OCI-LY7 (cell line): ENCODE results near the gene CTDSPL.

Experiments used
- EZH2phosphoT487 ChIP-seq: fragments of 200-600 bp; sonication (generic); IDR thresholded peaks from 2 replicates; pipeline ENCODE4 v1.6.1; 2018; ENCODE audit warnings: low read depth, borderline replicate concordance, mild to moderate bottlenecking, mixed run types, antibody characterized with exemption, low read length, moderate library complexity, mixed read lengths
- TF ChIP-seq, protein P1 (sequence below): fragments of 200-600 bp; sonication (generic); conservative IDR thresholded peaks from 2 replicates; pipeline ENCODE4 v1.5.1; 2014; ENCODE audit warnings: mild to moderate bottlenecking, antibody characterized with exemption, low read length, moderate library complexity, mixed read lengths

DNA sequence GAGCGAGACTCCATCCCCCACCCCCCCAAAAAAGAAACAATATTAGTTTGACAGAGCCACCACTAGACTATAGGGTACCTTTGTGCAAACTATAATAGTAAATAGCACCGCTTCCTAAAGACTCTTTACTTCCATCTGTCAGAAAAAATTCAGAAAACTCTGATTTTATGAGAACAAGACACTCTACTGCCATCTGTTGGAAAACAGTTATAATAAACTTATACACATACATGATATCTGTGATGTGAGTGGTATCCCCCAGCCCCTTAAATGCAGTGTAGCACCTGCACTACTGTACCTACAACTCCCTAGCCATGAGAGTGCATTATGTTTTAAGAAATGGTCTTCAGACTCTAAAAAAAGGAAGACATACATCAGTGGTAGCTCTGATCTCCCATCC is 47.1 kb upstream of the CTDSPL start:
- TF ChIP-seq, protein P1, sequence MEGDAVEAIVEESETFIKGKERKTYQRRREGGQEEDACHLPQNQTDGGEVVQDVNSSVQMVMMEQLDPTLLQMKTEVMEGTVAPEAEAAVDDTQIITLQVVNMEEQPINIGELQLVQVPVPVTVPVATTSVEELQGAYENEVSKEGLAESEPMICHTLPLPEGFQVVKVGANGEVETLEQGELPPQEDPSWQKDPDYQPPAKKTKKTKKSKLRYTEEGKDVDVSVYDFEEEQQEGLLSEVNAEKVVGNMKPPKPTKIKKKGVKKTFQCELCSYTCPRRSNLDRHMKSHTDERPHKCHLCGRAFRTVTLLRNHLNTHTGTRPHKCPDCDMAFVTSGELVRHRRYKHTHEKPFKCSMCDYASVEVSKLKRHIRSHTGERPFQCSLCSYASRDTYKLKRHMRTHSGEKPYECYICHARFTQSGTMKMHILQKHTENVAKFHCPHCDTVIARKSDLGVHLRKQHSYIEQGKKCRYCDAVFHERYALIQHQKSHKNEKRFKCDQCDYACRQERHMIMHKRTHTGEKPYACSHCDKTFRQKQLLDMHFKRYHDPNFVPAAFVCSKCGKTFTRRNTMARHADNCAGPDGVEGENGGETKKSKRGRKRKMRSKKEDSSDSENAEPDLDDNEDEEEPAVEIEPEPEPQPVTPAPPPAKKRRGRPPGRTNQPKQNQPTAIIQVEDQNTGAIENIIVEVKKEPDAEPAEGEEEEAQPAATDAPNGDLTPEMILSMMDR: peak; percentile 74
- no peak for TF ChIP-seq EZH2phosphoT487
